ENCODE results near the gene TXNDC16.

TXNDC16 gene

GRCh38 chr14:52443506-52443905, 108.8 kb downstream of the TXNDC16 start:
- DNase-seq (ENCODE audit: low spot score): peak; percentile 13

GRCh38 chr14:52442602-52443001, 109.7 kb downstream of the TXNDC16 start:
- no peak for DNase-seq (ENCODE audit: low spot score)

- no peak for DNase-seq (ENCODE audit: low spot score)
Measured at GRCh38 chr14:52442166-52442565, 110.1 kb downstream of the TXNDC16 start.

GRCh38 chr14:52439476-52439875, 112.8 kb downstream of the TXNDC16 start:
- DNase-seq (ENCODE audit: low spot score): no peak

- DNase-seq (ENCODE audit: low spot score): no peak
Measured at GRCh38 chr14:52434955-52435354, 117.3 kb downstream of the TXNDC16 start.

- DNase-seq (ENCODE audit: low spot score): no peak
Measured at GRCh38 chr14:52430474-52430873, 121.8 kb downstream of the TXNDC16 start.

GRCh38 chr14:52429451-52429850, 122.9 kb downstream of the TXNDC16 start:
- no peak for DNase-seq (ENCODE audit: low spot score)

- no peak for DNase-seq (ENCODE audit: low spot score)
Measured at GRCh38 chr14:52427460-52427859, 124.8 kb downstream of the TXNDC16 start.

- no peak for DNase-seq (ENCODE audit: low spot score)
Measured at GRCh38 chr14:52422650-52423356, 129.5 kb downstream of the TXNDC16 start.

GRCh38 chr14:52417139-52417538, 135.2 kb downstream of the TXNDC16 start:
- no peak for DNase-seq (ENCODE audit: low spot score)

- DNase-seq (ENCODE audit: low spot score): peak; percentile 52
Measured at GRCh38 chr14:52413729-52414408, 138.4 kb downstream of the TXNDC16 start.

- DNase-seq (ENCODE audit: low spot score): no peak
Measured at GRCh38 chr14:52412426-52412825, 139.9 kb downstream of the TXNDC16 start.

GRCh38 chr14:52405314-52405713, 147.0 kb downstream of the TXNDC16 start:
- DNase-seq (ENCODE audit: low spot score): no peak

GRCh38 chr14:52402812-52403526, 149.3 kb downstream of the TXNDC16 start:
- no peak for DNase-seq (ENCODE audit: low spot score)

GRCh38 chr14:52400846-52401245, 151.5 kb downstream of the TXNDC16 start:
- no peak for DNase-seq (ENCODE audit: low spot score)

- peak; percentile 41 for DNase-seq (ENCODE audit: low spot score)
Measured at GRCh38 chr14:52399921-52400595, 152.2 kb downstream of the TXNDC16 start.

GRCh38 chr14:52399104-52399503, 153.2 kb downstream of the TXNDC16 start:
- no peak for DNase-seq (ENCODE audit: low spot score)

- DNase-seq (ENCODE audit: low spot score): peak; percentile 70
Measured at GRCh38 chr14:52397844-52398243, 154.5 kb downstream of the TXNDC16 start.

- no peak for DNase-seq (ENCODE audit: low spot score)
Measured at GRCh38 chr14:52395728-52396127, 156.6 kb downstream of the TXNDC16 start.

- DNase-seq (ENCODE audit: low spot score): peak; percentile 39
Measured at GRCh38 chr14:52391881-52392615, 160.3 kb downstream of the TXNDC16 start.
